ENCODE measurements around the gene SSR4.

SSR4 gene

DNA sequence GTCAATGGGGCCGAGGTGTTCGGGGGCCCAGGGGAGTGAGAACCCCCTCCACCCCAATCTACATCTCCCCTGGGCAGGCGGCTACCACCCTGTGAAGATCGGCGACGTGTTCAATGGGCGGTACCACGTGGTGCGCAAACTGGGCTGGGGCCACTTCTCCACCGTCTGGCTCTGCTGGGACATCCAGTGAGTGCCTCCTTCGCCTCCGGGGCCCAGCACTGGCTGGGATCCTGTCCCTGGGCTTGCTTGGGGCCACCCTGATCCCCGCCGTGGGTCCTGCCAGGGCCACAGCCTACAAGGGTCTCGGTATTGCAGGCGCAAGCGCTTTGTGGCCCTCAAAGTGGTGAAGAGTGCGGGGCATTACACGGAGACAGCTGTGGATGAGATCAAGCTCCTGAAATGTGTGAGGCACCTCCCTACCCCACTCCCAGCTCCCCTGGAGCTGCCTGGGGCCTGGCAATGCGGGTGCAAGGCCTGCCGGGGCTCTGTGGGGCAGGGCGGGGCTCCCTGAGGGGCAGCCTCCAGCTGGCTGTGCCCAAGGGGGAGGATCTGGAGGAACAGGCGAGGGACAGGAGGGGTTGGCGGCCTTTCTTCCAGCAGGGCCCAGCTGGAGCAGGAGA lies 12.9 kb upstream of the SSR4 start:
- no peak for DNase-seq (ENCODE audit: low spot score)

DNA sequence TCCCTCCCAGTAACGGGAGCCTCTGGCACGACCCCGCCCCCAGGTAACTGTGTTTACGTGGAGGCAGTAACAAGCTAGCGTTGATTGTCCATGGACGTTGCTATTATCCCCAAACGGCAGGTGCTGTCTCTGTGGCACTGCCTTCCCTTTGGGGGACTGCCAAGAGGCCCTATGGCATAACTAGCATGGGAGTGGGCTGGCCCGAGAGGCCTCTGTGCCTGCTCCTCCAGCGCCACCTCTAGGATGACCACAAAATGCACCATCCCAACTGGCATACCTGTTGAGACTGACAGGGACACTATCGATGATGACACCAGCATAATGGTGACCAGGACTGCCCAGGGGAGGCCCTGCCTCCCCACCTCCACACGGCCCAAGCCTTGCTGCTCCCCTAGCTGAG lies 12.2 kb upstream of the SSR4 start:
- DNase-seq (ENCODE audit: low spot score) = no peak

DNA sequence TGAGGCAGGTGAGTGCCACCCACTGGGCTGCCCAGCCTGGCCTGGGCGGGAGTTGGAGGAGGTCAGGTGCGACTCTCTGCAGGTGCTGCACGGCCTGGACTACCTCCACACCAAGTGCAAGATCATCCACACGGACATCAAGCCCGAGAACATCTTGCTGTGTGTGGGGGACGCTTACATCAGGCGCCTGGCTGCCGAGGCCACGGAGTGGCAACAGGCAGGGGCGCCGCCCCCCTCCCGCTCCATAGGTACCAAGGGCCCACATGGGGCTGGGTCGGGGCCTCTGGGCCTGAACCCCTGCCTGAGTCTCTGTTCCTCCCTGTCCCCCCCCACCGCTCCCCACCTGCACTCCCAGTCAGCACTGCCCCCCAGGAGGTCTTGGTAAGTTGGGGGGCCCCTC lies 11.6 kb upstream of the SSR4 start:
- no peak for DNase-seq (ENCODE audit: low spot score)

DNA sequence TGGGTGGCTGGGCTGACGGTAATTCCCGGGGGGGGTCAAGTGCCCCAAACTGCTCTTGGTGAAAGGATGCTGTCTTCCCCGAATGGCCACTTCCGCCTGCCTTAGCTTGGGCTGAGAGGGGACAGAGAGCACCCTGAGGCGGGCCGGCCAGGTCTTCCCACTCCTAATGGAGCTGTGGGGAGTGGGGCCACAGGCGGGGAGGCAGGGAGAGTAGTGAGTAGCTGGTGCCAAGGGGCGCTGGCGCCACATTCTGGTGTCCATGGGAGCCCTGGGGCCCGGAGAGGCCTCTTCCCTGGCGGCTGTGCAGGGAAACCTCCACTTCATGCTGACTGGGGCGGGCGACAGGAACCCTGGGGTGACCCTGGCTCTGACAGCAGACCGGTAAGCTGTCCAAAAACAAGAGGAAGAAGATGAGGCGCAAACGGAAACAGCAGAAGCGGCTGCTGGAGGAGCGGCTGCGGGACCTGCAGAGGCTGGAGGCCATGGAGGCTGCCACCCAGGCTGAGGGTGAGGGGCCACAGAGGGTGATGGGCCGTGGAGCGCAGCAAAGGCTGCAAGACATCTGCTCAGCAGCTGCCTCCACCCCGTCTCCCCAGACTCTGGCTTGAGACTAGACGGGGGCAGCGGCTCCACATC lies 11.0 kb upstream of the SSR4 start:
- DNase-seq (ENCODE audit: low spot score) = no peak

DNA sequence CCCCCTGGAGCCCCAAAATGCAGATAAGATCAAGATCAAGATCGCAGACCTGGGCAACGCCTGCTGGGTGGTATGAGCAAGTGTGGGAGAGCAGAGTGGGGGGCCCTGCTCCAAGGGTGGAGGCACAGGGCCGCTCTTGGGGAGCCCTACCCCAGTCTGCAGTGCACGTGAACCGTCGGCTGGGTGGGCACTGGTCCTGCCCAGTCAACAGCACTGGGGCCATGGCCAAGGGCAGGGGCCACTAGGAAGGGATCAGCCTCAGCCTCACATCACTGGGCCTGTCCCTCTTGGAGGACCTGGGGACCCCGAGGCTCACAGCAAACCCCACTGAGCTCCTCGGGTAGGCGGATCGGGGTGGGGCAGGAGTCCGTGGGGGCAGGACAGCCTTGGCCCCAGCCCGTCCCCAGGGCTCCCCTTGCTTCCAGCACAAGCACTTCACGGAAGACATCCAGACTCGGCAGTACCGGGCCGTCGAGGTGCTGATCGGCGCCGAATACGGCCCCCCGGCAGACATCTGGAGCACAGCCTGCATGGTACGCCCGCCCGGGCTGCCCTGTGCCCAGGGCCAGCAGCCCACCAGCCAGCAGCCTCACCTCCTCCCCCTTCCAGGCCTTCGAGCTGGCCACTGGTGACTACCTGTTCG lies 10.0 kb upstream of the SSR4 start:
- DNase-seq (ENCODE audit: low spot score) = no peak

DNA sequence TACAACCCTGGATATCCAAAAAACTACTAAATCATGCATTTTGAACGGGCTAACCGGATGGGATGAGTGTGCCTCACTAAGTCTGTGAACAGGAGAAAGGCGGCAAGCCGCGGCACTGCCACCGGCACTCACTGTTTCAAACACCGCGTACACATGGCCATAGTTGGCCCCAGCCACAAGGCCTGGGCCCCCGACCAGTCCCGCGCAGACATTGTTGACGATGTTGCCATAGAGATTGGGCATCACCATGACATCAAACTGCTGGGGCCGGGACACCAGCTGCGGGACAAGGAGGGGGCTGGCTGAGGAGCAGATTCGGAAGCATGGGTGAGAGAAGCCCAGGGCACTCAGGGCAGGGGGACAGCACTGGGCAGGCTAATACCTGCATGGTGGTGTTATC lies 7.8 kb upstream of the SSR4 start:
- no peak for DNase-seq (ENCODE audit: low spot score)

DNA sequence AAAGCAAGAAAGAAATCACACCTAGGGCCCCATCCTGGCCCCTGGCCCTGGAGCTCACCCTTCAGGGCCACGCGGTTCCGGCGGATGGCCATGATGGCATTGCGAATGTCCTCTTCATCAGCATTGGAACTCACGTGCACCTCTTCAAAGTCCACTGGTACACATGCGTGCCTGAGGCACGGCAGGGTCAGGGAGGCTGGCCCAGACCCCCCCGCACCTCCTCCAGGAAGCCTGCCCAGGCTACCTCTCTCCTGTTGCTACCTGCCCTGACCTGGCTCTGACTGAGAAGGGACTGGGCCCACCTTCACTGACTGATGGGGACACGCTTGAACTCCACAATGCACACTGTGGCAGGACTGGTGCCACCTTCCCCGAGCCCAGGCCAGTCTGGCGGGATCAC lies 4.8 kb upstream of the SSR4 start:
- no peak for DNase-seq (ENCODE audit: low spot score)

DNA sequence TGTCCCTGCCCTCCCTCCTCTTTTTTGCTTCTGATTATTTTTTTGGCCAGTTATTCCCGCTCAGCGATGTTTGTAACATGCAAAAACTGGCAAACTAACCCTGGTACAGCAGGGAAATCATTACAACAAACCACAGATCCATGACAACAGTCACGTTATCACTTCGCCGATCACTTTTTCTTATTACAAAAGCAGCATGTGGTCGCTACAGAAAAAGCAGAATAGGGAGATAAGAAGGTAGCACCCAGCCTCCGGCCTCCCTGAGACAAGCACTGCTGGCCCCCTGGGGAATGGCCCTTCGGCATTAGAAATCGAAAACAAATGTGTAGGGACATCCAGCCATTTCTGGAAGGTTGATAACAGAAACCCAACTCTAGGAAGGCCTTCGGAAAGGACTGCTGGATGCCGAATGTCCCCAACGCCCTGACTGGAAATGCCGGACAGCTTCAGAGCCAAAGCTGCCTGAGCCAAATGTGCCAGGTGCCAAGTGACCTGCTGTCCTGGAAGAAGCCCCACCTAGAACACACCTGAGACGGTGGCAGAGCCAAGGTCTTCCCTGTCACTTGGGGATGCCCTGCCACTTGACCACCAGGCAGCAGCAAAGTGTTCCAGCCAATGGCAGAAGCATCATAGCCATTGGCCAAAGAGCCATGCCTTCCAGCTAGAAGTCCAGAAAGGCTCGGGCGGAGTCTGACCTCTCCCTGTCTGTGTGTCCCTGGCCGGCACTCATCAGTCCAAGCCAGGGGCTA lies 3.2 kb upstream of the SSR4 start:
- no peak for DNase-seq (ENCODE audit: low spot score)

DNA sequence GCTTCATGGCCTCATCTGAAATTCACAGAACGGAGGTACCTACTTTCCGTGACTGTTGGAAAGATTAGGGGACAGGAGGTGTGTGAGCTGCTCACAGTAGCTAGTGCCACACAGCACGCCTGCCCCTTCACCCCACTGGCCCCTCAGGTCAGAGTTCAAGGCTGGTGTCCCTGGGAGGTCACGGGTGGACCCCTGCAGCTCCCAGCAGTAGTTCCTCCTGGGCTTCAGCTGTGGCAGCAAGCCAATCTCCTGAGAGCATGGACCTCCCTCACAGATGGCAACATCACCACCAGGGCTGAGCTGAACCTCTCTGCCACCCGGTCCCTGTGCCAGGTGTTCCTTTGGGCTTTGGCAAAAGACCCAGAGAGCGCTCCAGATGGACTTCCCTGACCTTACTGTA lies 2.1 kb upstream of the SSR4 start:
- no peak for DNase-seq (ENCODE audit: low spot score)

DNA sequence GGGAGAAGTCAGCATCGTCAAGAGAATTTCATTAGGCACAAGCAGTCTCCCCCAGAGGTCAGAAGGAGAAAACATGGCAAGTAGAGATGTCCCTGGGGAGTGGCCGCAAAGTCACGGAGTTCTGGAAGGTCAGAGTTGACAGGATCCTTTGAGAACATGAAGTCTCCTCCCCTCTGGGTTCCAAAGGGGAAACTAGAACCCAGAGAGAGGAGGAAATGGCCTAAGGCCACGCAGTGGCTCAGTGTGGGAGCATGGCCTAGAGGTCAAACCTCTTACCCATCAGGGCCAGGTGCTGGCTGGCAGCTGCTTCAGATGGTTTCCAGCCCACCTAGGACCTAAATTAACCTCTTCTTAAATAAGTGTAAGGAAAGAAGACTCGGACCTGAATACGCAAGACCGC lies 1.2 kb upstream of the SSR4 start:
- DNase-seq (ENCODE audit: low spot score) = no peak

DNA sequence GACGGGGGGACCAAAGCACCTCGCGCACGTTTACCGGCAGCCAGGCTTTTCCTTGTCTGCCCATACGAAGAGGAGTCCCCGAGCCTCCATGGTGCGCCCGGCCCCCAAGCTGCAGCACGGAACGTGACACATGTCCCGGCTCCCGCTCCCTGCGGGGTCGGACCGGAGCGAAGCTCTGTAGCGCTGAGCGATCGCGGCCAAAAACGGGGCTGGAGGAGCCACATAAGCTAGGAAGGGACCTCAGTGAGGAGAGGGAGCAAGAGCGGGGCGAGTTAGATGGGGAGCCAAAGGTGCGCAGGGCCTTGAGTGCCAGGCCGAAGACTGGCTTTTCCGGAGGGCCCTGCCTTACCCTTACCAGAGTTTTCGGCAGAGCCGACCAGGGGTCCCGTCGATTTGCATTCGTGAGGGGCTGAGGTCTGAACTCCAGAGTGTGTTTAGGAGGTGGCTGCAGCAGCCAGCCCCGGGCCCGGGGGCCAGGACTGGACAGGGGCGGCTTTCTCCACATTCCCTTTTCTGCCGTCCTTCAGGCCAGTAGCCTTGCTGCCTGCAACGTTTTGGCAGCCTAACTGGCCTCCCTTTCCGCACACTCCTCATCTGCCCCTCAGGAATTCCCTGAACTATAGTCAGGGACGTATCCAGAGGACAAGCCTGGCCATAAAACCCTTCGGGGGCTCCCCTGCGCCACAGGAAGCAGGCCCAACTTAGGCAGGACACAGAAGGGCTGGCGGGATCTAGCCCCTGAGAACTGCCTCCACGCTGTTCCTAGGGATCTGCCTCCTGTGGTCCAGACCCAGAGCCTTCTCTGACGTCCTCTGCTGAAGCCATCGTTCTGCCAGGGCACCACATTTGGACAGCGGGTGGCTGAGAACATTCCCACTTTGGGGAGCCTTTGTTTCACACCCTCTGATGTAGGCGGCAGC lies 689 bp downstream of the SSR4 start:
- no peak for DNase-seq (ENCODE audit: low spot score)

DNA sequence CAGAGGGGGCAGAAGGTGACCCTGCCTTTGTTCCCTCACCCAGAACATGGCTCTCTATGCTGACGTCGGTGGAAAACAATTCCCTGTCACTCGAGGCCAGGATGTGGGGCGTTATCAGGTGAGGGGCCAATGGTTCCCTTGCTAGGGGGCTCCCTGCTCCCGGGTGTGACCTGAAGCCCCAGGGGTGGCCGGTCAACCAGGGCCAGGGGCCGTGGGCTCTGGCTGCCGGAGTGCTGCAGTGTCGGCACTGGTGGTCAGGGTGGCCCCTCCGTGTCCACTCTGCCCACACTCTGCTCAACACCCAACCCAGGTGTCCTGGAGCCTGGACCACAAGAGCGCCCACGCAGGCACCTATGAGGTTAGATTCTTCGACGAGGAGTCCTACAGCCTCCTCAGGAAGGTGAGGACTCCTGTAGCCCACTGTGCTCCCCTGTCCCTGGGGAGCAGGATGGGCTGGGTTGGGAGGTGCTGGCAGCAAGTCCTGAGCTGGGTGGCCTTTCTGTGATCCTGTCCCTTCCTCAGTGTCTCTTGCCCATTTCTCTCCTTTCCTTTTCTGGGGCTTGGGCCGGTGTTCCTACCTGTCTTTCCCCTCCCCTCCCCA lies 3.0 kb downstream of the SSR4 start:
- no peak for DNase-seq (ENCODE audit: low spot score)

DNA sequence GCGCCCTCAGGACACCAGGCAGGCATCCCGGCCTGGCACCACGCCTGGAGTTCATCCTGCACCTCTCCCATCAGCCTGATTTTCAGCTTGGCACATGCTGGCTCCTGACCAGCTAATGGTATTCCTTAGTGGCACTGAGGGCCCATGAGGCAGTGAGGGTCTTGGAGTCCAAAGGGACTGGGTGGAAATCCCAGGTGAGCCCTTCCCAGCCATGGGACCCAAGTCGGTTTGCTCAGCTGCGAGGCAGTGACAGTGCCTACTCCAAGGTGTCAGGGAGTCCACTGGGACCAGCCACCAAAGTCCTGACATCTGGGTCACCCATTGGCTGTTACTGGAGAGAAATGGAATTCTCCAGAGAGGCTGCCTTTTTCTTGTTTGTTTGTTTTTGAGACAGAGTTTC lies 4.9 kb downstream of the SSR4 start:
- no peak for DNase-seq (ENCODE audit: low spot score)

DNA sequence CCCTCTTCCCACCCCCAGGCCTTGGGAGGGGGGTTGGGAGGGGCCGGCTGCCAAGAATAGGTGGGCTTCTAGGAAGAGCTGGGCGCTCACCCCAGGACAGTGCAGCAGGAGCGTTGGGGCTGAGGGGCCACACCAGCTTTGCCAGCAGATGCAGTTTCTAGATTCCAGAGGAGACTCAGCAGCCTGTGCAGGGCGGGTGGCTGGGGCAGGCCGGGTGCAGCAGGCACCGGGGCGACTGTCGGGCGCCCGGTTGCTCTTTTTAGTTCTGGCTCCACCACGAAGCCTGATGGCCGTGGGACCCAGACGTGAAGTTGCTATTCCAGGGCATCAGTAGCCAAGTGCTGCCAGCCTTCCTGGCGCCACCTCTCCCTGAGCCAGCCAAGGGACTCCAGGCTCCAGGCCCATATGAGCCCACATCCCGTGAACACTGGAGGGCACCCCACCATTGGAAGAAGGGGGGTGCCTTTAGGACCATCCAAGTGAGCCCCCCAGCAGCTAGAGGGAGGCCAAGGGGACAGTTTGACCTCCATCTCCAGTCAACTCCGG lies 5.8 kb downstream of the SSR4 start:
- no peak for DNase-seq (ENCODE audit: low spot score)

DNA sequence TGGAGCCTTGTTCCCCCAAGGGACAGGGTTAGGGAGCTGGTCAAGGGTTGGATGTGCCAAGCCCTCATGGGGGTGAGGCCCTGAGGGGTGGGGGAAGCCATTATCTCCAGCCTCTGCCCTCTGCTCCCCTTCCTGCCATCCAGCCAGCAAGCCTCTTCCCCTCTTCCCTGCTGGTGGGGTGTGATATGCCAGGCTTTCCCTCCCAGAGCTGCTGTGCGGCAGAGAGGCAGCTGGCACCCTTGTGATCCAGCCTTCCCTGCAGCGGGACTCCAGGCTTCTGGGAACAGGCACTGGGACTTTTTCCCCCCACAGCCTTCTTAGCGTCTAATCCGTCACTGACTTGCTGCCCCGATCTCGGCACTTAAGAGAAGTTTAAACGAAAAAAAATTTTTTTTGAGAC lies 6.3 kb downstream of the SSR4 start:
- no peak for DNase-seq (ENCODE audit: low spot score)

DNA sequence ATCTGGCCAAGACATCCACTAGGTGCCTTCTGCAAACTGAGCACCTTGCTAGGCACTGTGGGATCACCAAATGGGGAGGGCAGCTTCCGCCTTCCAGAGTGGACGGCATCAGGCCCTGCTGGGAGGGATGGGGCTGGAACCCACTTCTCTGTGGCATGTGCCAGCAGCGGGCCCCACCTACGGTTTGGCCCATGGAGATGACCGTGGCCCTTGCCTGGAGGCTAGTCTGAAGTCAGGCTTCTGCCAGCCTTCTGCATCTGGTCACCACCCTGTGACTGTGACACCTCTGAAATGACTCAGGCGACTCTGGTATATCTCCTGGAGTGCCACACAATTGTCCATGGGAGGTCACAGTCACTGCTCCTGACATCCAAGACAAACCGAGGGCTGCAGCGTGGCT lies 7.2 kb downstream of the SSR4 start:
- DNase-seq (ENCODE audit: low spot score) = no peak

DNA sequence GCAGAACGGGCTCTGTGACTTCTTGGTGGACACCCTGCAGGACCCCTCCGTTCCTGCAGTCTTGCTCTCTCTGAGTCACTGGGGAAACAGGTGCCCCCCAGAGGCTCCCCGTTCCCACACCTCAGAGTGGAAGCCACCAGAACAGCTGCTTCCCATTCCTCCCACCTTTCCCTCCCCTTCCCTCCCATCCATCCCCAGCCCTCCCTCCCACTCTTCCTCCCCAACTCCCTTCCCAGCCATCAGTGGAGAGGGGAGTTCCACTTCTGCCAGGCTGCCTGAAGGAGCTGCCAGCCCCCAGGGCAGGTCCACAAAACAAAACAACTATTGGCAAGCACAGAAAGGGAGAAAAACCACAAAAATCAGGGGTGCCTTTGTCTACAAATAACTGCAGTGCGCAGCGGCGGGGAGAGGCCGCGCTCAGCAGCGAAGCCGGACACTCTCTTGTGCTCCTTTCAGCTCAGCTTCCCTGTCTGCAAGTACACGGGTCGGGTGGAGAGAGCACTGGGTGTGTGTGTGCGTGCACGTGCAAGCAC lies 8.1 kb downstream of the SSR4 start:
- DNase-seq (ENCODE audit: low spot score) = no peak

DNA sequence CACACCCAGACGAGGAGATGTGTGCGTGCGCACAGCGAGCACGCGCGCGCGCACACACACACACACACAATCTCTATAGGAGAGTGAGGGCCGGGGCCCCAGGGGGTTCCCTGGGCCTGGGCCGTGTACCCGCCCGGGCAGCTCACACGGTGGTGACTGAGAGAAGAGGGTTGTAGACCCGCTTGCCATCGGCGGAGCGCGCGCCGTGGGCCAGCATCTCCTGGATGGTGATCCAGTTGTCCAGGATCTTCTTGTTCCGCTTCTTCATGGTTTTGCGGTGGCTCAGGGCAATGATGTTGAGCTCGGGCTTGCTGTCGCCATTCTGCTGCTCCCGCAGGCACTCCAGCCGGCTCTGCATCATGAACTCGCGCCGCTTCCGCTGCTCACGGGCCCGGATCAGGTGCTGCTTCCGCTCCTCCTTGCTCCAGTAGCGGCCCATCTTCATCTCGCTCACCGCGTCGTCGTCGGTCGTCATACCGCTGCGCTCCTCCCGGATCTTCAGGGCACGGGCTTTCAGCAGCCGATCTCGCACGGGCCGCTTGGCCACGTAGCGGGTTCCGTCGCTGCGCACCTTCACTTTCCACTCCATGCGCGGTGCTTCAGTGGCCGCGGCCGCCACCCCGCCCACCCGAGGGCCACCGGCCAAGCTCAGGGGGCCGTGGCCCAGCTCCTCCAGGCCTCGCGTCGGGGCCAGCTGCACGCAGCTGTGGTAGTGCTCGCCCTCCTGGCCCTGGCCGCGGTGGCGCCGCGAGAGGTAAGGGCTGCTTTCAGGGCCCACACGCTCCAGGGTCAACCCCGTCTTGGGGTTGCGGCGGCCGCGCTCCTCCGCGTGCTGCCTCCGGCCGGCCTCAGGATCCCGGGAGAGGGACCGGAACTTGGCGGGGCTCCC lies 9.0 kb downstream of the SSR4 start:
- DNase-seq (ENCODE audit: low spot score) = no peak

DNA sequence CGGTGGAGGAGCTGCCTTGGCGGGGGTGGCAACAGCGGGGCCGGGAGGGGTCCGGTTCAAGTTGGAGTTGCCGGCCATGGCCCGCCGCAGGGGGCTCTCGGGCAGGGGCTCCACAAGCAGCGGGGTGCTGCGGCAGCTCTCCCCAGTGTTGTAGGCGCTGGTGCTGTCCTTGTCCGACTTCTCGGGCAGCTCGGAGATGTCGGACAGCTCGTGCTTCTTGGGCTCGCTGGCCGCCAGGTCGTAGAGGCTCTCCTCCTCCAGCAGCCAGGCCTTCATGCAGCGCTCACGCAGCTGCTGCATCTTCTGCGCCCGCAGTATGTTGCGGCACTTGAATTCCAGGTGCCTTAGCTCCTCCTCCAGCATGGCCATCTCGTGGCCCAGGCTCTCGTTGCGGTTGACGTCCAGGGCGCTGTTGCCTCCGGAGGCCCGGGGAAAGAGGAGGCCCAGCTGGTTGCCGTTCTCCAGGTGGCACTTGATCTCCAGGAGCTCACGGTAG lies 9.7 kb downstream of the SSR4 start:
- no peak for DNase-seq (ENCODE audit: low spot score)

DNA sequence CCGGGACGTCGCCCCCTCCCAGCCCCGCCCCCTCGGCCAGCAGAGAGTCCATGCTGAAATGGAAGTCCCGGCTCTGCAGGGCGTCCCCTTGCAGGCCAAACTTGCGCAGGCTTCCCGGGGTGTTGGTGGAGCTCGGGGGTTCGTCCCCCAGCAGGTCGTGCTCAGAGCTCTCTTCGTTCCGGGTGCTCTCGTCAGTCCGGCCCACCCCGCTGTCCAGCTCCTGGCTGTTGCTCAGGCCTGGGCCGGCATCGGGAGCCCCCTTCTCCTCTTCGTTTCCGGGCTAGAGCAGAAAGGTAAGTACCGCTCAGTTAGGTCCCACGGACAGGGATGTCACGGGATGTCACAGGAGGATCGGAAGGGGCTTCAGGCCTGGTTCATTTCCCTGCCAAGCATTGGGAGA lies 10.2 kb downstream of the SSR4 start:
- DNase-seq (ENCODE audit: low spot score) = no peak

All from CD4-positive, alpha-beta T cell treated with Interleukin-2 at 100 ng/mL for 4 hours (primary cell).